GM19240 (cell line): ENCODE data around the gene CXCL5.

Source experiments
- DNase-seq: peaks from one replicate; pipeline ENCODE4 v3.0.0; 2011; ENCODE audit warnings: low spot score; ENCODE audit not compliant: insufficient read length

Gene CXCL5

GRCh38 chr4:73998040-73999011 is at the start of gene CXCL5:
Gene CXCL5, minus strand, starts transcription at chr4:73998677. Its CDS starts 96 bp downstream, at chr4:73998581.
- DNase-seq: no peak

- no peak for DNase-seq
Measured at GRCh38 chr4:74047152-74047551, 48.7 kb upstream of the CXCL5 start.

GRCh38 chr4:74045772-74046171 is 47.3 kb upstream of the CXCL5 start:
- DNase-seq: no peak

- DNase-seq: no peak
Measured at GRCh38 chr4:74045247-74045646, 46.8 kb upstream of the CXCL5 start.

GRCh38 chr4:74044677-74045076 is 46.2 kb upstream of the CXCL5 start:
- DNase-seq: no peak

- no peak for DNase-seq
Measured at GRCh38 chr4:74042681-74043080, 44.2 kb upstream of the CXCL5 start.

GRCh38 chr4:74041418-74041817 is 42.9 kb upstream of the CXCL5 start:
- no peak for DNase-seq

- DNase-seq: no peak
Measured at GRCh38 chr4:74039315-74039763, 40.9 kb upstream of the CXCL5 start.

- no peak for DNase-seq
Measured at GRCh38 chr4:74038425-74039314, 40.2 kb upstream of the CXCL5 start, which contains the start of gene CXCL3. Gene CXCL3, minus strand, starts transcription at chr4:74038689. Its CDS starts 78 bp downstream, at chr4:74038611.

- DNase-seq: no peak
Measured at GRCh38 chr4:74038086-74038424, 39.6 kb upstream of the CXCL5 start.

- no peak for DNase-seq
Measured at GRCh38 chr4:74037076-74037955, 38.8 kb upstream of the CXCL5 start.

GRCh38 chr4:74033739-74034138 is 35.3 kb upstream of the CXCL5 start:
- no peak for DNase-seq

- DNase-seq: no peak
Measured at GRCh38 chr4:74032064-74032463, 33.6 kb upstream of the CXCL5 start.

GRCh38 chr4:74031576-74031975 is 33.1 kb upstream of the CXCL5 start:
- DNase-seq: no peak

- DNase-seq: no peak
Measured at GRCh38 chr4:74030285-74030684, 31.8 kb upstream of the CXCL5 start.

- DNase-seq: no peak
Measured at GRCh38 chr4:74028504-74028903, 30.0 kb upstream of the CXCL5 start.

GRCh38 chr4:74023709-74024108 is 25.2 kb upstream of the CXCL5 start:
- DNase-seq: no peak

- DNase-seq: no peak
Measured at GRCh38 chr4:74021601-74022000, 23.1 kb upstream of the CXCL5 start.

GRCh38 chr4:74018771-74019170 is 20.3 kb upstream of the CXCL5 start:
- no peak for DNase-seq

- no peak for DNase-seq
Measured at GRCh38 chr4:74018116-74018515, 19.6 kb upstream of the CXCL5 start.

- no peak for DNase-seq
Measured at GRCh38 chr4:74016068-74016467, 17.6 kb upstream of the CXCL5 start.
